ENCODE results near the gene TTC12.

TTC12 gene

GRCh38 chr11:113324250-113324649 lies 9.9 kb downstream of the TTC12 start:
- DNase-seq (ENCODE audit: low read depth in 3 of 3), result no peak

- no peak for DNase-seq (ENCODE audit: low read depth in 3 of 3)
These were observed 15.3 kb downstream of the TTC12 start for GRCh38 chr11:113329725-113330124.

- DNase-seq (ENCODE audit: low read depth in 3 of 3), result no peak
These were observed 17.1 kb downstream of the TTC12 start for GRCh38 chr11:113331441-113331840.

GRCh38 chr11:113332023-113332422 lies 17.6 kb downstream of the TTC12 start:
- DNase-seq (ENCODE audit: low read depth in 3 of 3), result no peak

GRCh38 chr11:113332638-113333329 lies 18.4 kb downstream of the TTC12 start:
- DNase-seq (ENCODE audit: low read depth in 3 of 3), result no peak

GRCh38 chr11:113334183-113334582 lies 19.8 kb downstream of the TTC12 start:
- no peak for DNase-seq (ENCODE audit: low read depth in 3 of 3)

- DNase-seq (ENCODE audit: low read depth in 3 of 3), result no peak
These were observed 24.3 kb downstream of the TTC12 start for GRCh38 chr11:113338730-113339129.

GRCh38 chr11:113339929-113340589 lies 25.7 kb downstream of the TTC12 start:
- no peak for DNase-seq (ENCODE audit: low read depth in 3 of 3)

GRCh38 chr11:113341388-113342165 lies 27.2 kb downstream of the TTC12 start:
- no peak for DNase-seq (ENCODE audit: low read depth in 3 of 3)

- no peak for DNase-seq (ENCODE audit: low read depth in 3 of 3)
These were observed 31.6 kb downstream of the TTC12 start for GRCh38 chr11:113345978-113346377.

- no peak for DNase-seq (ENCODE audit: low read depth in 3 of 3)
These were observed 35.1 kb downstream of the TTC12 start for GRCh38 chr11:113349528-113349927.

- DNase-seq (ENCODE audit: low read depth in 3 of 3), result no peak
These were observed 36.1 kb downstream of the TTC12 start for GRCh38 chr11:113350336-113351067.

- no peak for DNase-seq (ENCODE audit: low read depth in 3 of 3)
These were observed 36.7 kb downstream of the TTC12 start for GRCh38 chr11:113351068-113351450.

- DNase-seq (ENCODE audit: low read depth in 3 of 3), result no peak
These were observed 37.1 kb downstream of the TTC12 start for GRCh38 chr11:113351480-113351879.

GRCh38 chr11:113356203-113356602 lies 41.8 kb downstream of the TTC12 start:
- no peak for DNase-seq (ENCODE audit: low read depth in 3 of 3)

GRCh38 chr11:113363406-113363805 lies 49.0 kb downstream of the TTC12 start:
- no peak for DNase-seq (ENCODE audit: low read depth in 3 of 3)

GRCh38 chr11:113363996-113364641 lies 49.7 kb downstream of the TTC12 start:
- DNase-seq (ENCODE audit: low read depth in 3 of 3), result no peak

- no peak for DNase-seq (ENCODE audit: low read depth in 3 of 3)
These were observed 51.5 kb downstream of the TTC12 start for GRCh38 chr11:113365895-113366294.

- DNase-seq (ENCODE audit: low read depth in 3 of 3), result no peak
These were observed 55.0 kb downstream of the TTC12 start for GRCh38 chr11:113369411-113369810.

GRCh38 chr11:113370634-113371033 lies 56.3 kb downstream of the TTC12 start:
- DNase-seq (ENCODE audit: low read depth in 3 of 3), result no peak

GRCh38 chr11:113372309-113372708 lies 57.9 kb downstream of the TTC12 start:
- no peak for DNase-seq (ENCODE audit: low read depth in 3 of 3)

- DNase-seq (ENCODE audit: low read depth in 3 of 3), result no peak
These were observed 58.9 kb downstream of the TTC12 start for GRCh38 chr11:113373306-113373705.

All from stimulated activated CD4-positive, alpha-beta T cell treated with anti-CD3 and anti-CD28 coated beads, TNF-alpha, amount 100 ng/mL, for 48 hours (primary cell).